ENCODE results near the gene GSN.

DNA sequence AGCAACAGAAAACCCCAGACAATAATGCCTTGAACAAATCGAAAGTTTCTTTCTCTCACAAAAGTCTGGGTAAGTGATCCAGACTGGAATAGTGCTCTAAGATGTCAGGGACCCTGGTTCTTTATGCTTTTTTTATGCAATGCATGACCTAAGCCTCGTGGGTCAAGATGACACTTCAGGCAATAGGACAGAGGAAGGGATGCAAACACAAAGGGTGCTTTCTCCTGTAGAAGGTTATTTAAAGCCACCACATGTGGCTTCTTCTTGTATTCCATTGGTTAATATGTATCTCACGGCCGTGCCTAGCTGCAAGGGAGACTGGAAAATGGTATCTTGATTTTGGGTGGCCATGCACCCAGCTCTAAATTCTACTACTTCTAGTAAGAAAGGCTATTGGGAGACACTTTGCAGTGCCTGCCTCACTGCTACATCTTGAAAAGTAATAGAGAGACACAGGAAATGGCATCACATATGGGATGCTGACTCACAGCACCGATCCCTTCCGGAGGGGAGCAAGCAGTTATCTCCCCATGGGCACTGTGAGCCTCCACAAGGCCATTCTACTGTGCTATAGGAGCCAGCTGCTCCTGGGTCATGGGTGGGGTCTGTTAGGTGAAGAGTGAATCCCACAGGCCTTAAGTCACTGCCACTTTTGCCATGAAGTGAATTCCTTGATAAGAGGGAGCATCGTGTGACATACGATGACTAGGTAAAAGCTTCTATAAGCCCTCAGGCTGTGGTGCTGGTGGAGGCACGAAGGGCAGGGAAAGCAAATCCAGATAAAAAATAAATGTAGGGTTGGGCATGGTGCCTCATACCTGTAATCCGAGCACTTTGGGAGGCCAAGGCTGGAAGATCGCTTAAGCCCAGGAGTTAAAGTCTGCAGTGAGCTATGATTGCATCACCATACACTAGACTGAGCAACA, 33.8 kb upstream of the GSN start:
- TF ChIP-seq, protein P1, sequence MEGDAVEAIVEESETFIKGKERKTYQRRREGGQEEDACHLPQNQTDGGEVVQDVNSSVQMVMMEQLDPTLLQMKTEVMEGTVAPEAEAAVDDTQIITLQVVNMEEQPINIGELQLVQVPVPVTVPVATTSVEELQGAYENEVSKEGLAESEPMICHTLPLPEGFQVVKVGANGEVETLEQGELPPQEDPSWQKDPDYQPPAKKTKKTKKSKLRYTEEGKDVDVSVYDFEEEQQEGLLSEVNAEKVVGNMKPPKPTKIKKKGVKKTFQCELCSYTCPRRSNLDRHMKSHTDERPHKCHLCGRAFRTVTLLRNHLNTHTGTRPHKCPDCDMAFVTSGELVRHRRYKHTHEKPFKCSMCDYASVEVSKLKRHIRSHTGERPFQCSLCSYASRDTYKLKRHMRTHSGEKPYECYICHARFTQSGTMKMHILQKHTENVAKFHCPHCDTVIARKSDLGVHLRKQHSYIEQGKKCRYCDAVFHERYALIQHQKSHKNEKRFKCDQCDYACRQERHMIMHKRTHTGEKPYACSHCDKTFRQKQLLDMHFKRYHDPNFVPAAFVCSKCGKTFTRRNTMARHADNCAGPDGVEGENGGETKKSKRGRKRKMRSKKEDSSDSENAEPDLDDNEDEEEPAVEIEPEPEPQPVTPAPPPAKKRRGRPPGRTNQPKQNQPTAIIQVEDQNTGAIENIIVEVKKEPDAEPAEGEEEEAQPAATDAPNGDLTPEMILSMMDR (IDR thresholded peaks at IDR 0.05; ENCODE audit: low read depth, low read length, missing input control) = no peak
- TF ChIP-seq TAF1 (conservative IDR thresholded peaks at IDR 0.05) (no peak), JUND (IDR thresholded peaks at IDR 0.05) (no peak), YY1 (IDR thresholded peaks at IDR 0.05) (no peak), GABPA (IDR thresholded peaks at IDR 0.05 in 1 of 2, conservative IDR thresholded peaks at IDR 0.05 in 1 of 2) (no peak), EGR1 (IDR thresholded peaks at IDR 0.05; ENCODE audit: low read depth in 2 of 2) (no peak), RAD21 (IDR thresholded peaks at IDR 0.05) (no peak)
- TF ChIP-seq, protein P2, sequence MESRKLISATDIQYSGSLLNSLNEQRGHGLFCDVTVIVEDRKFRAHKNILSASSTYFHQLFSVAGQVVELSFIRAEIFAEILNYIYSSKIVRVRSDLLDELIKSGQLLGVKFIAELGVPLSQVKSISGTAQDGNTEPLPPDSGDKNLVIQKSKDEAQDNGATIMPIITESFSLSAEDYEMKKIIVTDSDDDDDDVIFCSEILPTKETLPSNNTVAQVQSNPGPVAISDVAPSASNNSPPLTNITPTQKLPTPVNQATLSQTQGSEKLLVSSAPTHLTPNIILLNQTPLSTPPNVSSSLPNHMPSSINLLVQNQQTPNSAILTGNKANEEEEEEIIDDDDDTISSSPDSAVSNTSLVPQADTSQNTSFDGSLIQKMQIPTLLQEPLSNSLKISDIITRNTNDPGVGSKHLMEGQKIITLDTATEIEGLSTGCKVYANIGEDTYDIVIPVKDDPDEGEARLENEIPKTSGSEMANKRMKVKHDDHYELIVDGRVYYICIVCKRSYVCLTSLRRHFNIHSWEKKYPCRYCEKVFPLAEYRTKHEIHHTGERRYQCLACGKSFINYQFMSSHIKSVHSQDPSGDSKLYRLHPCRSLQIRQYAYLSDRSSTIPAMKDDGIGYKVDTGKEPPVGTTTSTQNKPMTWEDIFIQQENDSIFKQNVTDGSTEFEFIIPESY (IDR thresholded peaks at IDR 0.05) = no peak
- TF ChIP-seq, protein P3, sequence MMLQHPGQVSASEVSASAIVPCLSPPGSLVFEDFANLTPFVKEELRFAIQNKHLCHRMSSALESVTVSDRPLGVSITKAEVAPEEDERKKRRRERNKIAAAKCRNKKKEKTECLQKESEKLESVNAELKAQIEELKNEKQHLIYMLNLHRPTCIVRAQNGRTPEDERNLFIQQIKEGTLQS (IDR thresholded peaks at IDR 0.05) = no peak
- TF ChIP-seq, protein P4, sequence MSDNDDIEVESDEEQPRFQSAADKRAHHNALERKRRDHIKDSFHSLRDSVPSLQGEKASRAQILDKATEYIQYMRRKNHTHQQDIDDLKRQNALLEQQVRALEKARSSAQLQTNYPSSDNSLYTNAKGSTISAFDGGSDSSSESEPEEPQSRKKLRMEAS (IDR thresholded peaks at IDR 0.05) = no peak
